Measurements from ENCODE around the gene MSH4.

- TF ChIP-seq CTCF (IDR thresholded peaks at IDR 0.05): no peak
- no peak for TF ChIP-seq POLR2AphosphoS5 (IDR thresholded peaks at IDR 0.05)
Observed at GRCh38 chr1:75950176-75950575, 153.5 kb downstream of the MSH4 start.
